ENCODE measurements around the gene WNT11. TPM values are rescaled to one million over a fixed set of nuclear protein-coding genes. Genes with fewer than 3 reads are reported as not detected.

Gene WNT11
- total and polyA plus RNA-seq, 2 donors = 1.1 to 1.5 TPM

DNA sequence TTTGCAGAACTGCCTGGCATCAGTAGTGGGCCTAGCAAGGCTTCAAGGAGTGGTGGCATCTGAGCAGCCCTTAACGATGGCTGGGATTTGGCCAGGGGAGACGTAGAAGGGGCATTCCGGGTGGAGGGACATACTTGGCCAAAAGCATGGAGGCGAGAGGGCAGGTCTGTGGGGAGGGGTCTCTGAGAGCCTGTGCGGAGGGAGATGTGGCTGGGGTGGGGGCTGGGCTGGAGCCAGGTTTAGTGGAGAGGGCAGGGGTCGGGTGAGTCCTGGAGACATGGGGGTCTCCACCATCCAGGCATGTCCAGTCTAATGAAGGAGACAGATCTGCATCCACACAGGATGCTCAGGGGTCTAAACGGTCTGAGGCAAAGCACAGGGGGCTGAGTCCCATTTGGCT, 34.4 kb upstream of the WNT11 start:
- Histone ChIP-seq H3K4me1 (ENCODE audit: control insufficient read depth in 2 of 2, insufficient read depth in 2 of 2, low read length in 2 of 2) (peaks cover 0 to 12% of the 10 kb centered on the region in 2 donors), H3K4me3 (ENCODE audit: low read length in 2 of 2) (no peak overlapping the region), H3K9me3 (ENCODE audit: control insufficient read depth in 2 of 2, insufficient read depth in 1 of 2, low read length in 1 of 2) (no peaks in the 10 kb centered on the region), H3K27ac (ENCODE audit: low read depth in 1 of 2, low read length in 1 of 2) (no peak overlapping the region), H3K36me3 (ENCODE audit: control insufficient read depth in 2 of 2, insufficient read depth in 2 of 2, low read length in 1 of 2) (no peaks in the 10 kb centered on the region), H3K27me3 (ENCODE audit: control insufficient read depth in 2 of 2, insufficient read depth in 1 of 2, low read length in 1 of 2) (peaks cover 5 to 51% of the 10 kb centered on the region in 2 donors)
- 95% methylated on average over 7 of the region's 7 CpGs for WGBS
- no peak for DNase-seq (ENCODE audit: low read depth in 6 of 9, low spot score in 9 of 9)

DNA sequence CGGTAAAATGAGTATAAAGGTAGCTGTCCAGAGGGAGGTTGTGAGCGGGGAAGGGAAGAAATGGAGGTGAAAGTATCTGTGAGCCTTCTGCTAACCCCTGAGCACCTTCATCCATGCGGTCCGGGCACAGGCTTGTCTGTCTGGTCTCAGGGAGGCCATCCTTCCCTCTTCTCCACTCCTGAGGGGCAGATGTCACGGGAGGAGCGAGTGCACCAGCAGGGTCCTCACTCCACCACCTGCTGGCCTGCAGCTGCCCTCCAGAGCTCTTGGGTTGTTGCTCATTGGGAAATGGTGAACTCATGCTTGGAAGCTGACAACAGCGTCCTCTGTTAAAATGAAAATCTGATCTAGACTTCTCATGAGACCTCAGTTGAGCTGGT, 33.8 kb upstream of the WNT11 start:
- H3K4me1 ChIP-seq (ENCODE audit: control insufficient read depth in 2 of 2, insufficient read depth in 2 of 2, low read length in 2 of 2) = peaks cover 0 to 15% of the 10 kb centered on the region in 2 donors
- 97% methylated on average over 7 of the region's 7 CpGs for WGBS
- no peak for DNase-seq (ENCODE audit: low read depth in 6 of 9, low spot score in 9 of 9)

DNA sequence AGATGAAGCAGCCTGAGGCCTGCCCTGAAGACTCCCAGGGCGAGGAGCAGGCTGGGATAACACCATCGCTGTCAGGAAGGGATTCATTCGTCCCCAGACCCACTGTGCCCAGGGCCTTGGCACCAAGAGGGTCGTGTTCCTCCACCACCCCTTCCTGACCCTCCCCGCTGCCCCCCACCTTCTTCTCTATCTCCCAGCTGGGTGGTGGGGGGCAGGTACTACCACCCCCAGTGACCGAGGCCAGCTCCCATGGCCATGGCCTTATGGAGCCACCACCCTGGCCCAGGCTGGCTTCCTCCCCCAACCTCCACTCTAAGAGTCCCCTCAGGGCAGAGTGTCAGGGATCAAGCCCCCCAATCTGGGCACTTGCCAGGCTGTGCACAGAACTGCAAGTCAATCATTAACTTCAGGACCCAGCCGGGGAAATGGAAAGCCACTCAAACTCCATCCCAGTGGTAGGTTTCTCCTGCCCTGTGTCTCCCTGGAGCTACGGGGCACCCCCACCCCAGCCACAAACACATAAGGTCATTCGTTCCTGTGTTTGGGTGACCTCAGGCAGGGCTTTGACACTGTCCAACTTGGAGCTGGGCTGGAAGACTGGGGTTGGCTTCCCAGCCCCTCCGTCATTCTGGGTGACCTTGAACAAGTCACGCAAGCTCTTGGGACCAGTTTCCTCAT, 33.3 kb upstream of the WNT11 start:
- Histone ChIP-seq H3K4me3 (ENCODE audit: low read length in 2 of 2) (no peak overlapping the region), H3K27ac (ENCODE audit: low read depth in 1 of 2, low read length in 1 of 2) (no peak overlapping the region), H3K4me1 (ENCODE audit: control insufficient read depth in 2 of 2, insufficient read depth in 2 of 2, low read length in 2 of 2) (peaks cover 0 to 18% of the 10 kb centered on the region in 2 donors), H3K27me3 (ENCODE audit: control insufficient read depth in 2 of 2, insufficient read depth in 1 of 2, low read length in 1 of 2) (peaks cover 5 to 59% of the 10 kb centered on the region in 2 donors), H3K9me3 (ENCODE audit: control insufficient read depth in 2 of 2, insufficient read depth in 1 of 2, low read length in 1 of 2) (no peaks in the 10 kb centered on the region), H3K36me3 (ENCODE audit: control insufficient read depth in 2 of 2, insufficient read depth in 2 of 2, low read length in 1 of 2) (no peaks in the 10 kb centered on the region)
- 97% methylated on average over 11 of the region's 11 CpGs for WGBS
- no peak for DNase-seq (ENCODE audit: low read depth in 6 of 9, low spot score in 9 of 9)

More for the DNA sequence above, 33.8 kb upstream of the WNT11 start:
- Histone ChIP-seq H3K27me3 (ENCODE audit: control insufficient read depth in 2 of 2, insufficient read depth in 1 of 2, low read length in 1 of 2) (peaks cover 5 to 54% of the 10 kb centered on the region in 2 donors), H3K4me3 (ENCODE audit: low read length in 2 of 2) (no peak overlapping the region), H3K9me3 (ENCODE audit: control insufficient read depth in 2 of 2, insufficient read depth in 1 of 2, low read length in 1 of 2) (no peaks in the 10 kb centered on the region), H3K27ac (ENCODE audit: low read depth in 1 of 2, low read length in 1 of 2) (no peak overlapping the region), H3K36me3 (ENCODE audit: control insufficient read depth in 2 of 2, insufficient read depth in 2 of 2, low read length in 1 of 2) (no peaks in the 10 kb centered on the region)

DNA sequence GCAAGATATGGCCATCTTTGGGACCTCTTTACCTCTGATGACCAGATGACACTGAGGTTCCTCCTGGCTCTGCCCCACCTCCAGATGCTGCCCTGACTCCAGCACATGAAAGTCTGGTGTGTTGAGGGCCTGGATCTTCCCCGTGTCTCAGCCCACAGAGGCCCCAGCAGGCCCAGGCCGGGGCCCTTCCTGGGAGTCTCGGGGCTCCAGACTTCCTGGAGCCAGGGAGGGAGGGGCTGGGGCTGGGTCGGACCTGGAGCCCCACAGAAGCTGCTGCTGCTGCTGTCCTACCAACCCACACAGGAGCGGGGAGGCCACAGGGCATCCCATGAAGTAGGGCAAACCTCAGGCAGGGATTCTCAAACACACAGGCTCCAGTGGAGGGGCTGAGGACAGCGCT, 32.2 kb upstream of the WNT11 start:
- H3K36me3 ChIP-seq (ENCODE audit: control insufficient read depth in 2 of 2, insufficient read depth in 2 of 2, low read length in 1 of 2) = no peaks in the 10 kb centered on the region
- no peak for DNase-seq (ENCODE audit: low read depth in 6 of 9, low spot score in 9 of 9)
- no peaks in the 10 kb centered on the region for H3K9me3 ChIP-seq (ENCODE audit: control insufficient read depth in 2 of 2, insufficient read depth in 1 of 2, low read length in 1 of 2)
- H3K27ac ChIP-seq (ENCODE audit: low read depth in 1 of 2, low read length in 1 of 2) = no peak overlapping the region
- H3K27me3 ChIP-seq (ENCODE audit: control insufficient read depth in 2 of 2, insufficient read depth in 1 of 2, low read length in 1 of 2) = peaks cover 5 to 70% of the 10 kb centered on the region in 2 donors
- no peak overlapping the region for H3K4me3 ChIP-seq (ENCODE audit: low read length in 2 of 2)
- H3K4me1 ChIP-seq (ENCODE audit: control insufficient read depth in 2 of 2, insufficient read depth in 2 of 2, low read length in 2 of 2) = peaks cover 1 to 26% of the 10 kb centered on the region in 2 donors
- WGBS = 86% methylated on average over 6 of the region's 6 CpGs

DNA sequence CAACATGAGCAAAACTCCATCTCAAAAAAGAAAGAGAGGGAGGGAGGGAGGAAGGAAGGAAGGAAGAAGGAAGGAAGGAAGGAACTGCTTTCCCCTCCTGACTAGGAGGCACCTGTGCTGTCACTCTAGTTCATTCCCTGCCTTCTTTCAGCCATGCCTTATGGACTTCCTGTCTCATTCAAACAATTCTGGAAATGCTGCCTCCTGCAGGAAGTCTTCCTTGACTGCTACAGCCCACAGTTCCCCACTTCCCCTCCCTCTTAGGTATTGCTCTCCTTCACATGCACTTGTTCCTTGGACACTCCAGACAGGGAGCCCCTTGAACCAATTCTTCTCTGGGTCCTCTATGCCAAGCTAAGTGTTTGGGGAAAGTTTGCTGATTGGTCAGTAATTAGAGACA, 31.6 kb upstream of the WNT11 start:
- DNase-seq (ENCODE audit: low read depth in 6 of 9, low spot score in 9 of 9) = no peak

DNA sequence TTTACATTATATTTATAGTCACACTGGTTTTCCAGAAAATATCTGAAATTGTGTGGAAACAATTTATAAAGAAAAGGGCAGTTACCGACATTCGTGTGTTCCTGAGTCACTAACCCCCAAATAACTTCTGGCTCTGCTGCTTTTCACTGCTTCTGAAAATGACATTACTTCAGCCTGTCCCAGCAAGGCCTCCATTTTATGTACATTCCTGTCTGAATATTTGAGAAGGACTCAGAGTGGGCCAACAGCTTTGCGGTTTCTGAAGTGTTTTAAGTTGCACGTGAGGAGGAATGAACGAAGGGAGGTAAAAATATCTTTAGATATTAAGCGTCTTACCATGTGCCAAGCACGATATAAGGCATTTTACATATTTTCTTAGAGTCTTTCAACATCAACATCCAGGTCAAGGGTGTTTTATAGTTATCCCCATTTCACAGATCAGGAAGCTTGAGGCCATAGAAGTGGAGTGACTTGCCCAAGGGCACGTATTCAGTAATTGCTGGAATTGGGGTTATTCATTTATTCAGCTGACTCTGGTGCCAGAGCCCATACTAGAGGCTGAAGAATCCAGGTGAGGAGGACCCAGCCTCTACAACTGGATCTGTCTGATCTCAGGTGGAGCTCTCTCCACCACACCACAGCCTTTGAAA, 30.8 kb upstream of the WNT11 start:
- H3K4me3 ChIP-seq (ENCODE audit: low read length in 2 of 2) = no peak overlapping the region
- DNase-seq (ENCODE audit: low read depth in 6 of 9, low spot score in 9 of 9) = no peak

More for the DNA sequence above, 31.6 kb upstream of the WNT11 start:
- H3K9me3 ChIP-seq (ENCODE audit: control insufficient read depth in 2 of 2, insufficient read depth in 1 of 2, low read length in 1 of 2) = no peaks in the 10 kb centered on the region
- H3K36me3 ChIP-seq (ENCODE audit: control insufficient read depth in 2 of 2, insufficient read depth in 2 of 2, low read length in 1 of 2) = no peaks in the 10 kb centered on the region
- no peak overlapping the region for H3K27ac ChIP-seq (ENCODE audit: low read depth in 1 of 2, low read length in 1 of 2)
- H3K4me3 ChIP-seq (ENCODE audit: low read length in 2 of 2) = no peak overlapping the region
- H3K27me3 ChIP-seq (ENCODE audit: control insufficient read depth in 2 of 2, insufficient read depth in 1 of 2, low read length in 1 of 2) = peaks cover 5 to 73% of the 10 kb centered on the region in 2 donors
- peaks cover 2 to 26% of the 10 kb centered on the region in 2 donors for H3K4me1 ChIP-seq (ENCODE audit: control insufficient read depth in 2 of 2, insufficient read depth in 2 of 2, low read length in 2 of 2)

DNA sequence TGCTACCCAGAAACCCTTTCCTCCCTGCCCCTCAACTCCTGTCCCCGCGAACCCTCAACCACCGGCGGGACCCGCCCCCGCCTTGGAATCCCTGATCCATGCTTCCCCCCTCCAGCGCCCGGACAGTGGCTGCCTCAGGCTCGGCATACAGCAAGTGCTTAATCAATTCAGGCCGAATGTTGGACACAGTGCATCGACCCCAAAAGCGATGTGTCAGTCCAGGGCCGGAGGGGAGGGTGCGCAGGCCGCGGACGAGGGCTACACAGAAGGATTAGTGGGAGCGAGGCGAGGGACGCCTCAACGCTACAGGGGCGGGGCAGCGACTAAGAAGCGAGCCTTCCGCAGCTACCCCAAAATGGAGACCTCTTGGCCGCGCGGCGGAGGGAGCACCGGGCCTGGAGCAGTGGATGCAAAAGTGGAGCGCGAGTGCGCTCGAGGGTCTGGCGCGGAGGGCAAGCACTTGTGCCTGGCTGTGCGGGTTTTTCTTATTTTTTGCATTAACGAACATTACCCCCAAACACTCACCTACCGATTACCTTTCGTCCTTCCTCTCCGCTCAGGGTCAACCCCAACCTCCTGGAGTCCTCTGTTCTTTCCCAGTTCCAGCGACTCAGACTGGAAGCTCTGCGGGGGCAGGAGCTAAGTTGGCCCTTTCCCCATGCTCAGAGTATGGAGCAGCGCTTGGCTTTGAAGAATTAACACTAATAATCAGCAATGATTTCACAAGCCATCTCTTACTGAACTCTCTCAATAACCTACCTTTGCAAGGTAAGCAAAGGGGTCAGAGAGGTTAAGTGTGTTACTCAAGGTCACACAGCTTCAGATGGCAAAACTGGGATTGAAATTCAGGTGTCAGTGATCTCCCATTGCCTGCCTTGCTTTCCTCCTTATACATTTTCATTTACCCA, 30.0 kb upstream of the WNT11 start:
- peaks cover 5 to 62% of the 10 kb centered on the region in 2 donors for H3K27me3 ChIP-seq (ENCODE audit: control insufficient read depth in 2 of 2, insufficient read depth in 1 of 2, low read length in 1 of 2)
- peak overlapping the region; percentile 83 to 86 for H3K4me3 ChIP-seq (ENCODE audit: low read length in 2 of 2)
- no peaks in the 10 kb centered on the region for H3K9me3 ChIP-seq (ENCODE audit: control insufficient read depth in 2 of 2, insufficient read depth in 1 of 2, low read length in 1 of 2)
- no peaks in the 10 kb centered on the region for H3K36me3 ChIP-seq (ENCODE audit: control insufficient read depth in 2 of 2, insufficient read depth in 2 of 2, low read length in 1 of 2)
- H3K4me1 ChIP-seq (ENCODE audit: control insufficient read depth in 2 of 2, insufficient read depth in 2 of 2, low read length in 2 of 2) = peaks cover 11 to 40% of the 10 kb centered on the region in 2 donors
- WGBS = 4% methylated on average over 44 of the region's 44 CpGs
- DNase-seq (ENCODE audit: low read depth in 6 of 9, low spot score in 9 of 9) = peak in 3 of 9 donors; percentile 13 to 39 (median 25)
- H3K27ac ChIP-seq (ENCODE audit: low read depth in 1 of 2, low read length in 1 of 2) = peak overlapping the region; percentile 14 to 73

More for the DNA sequence above, 30.8 kb upstream of the WNT11 start:
- Histone ChIP-seq H3K27ac (ENCODE audit: low read depth in 1 of 2, low read length in 1 of 2) (no peak overlapping the region), H3K27me3 (ENCODE audit: control insufficient read depth in 2 of 2, insufficient read depth in 1 of 2, low read length in 1 of 2) (peaks cover 5 to 69% of the 10 kb centered on the region in 2 donors), H3K36me3 (ENCODE audit: control insufficient read depth in 2 of 2, insufficient read depth in 2 of 2, low read length in 1 of 2) (no peaks in the 10 kb centered on the region), H3K9me3 (ENCODE audit: control insufficient read depth in 2 of 2, insufficient read depth in 1 of 2, low read length in 1 of 2) (no peaks in the 10 kb centered on the region), H3K4me1 (ENCODE audit: control insufficient read depth in 2 of 2, insufficient read depth in 2 of 2, low read length in 2 of 2) (peaks cover 6 to 32% of the 10 kb centered on the region in 2 donors)
- 94% methylated on average over 8 of the region's 8 CpGs for WGBS

DNA sequence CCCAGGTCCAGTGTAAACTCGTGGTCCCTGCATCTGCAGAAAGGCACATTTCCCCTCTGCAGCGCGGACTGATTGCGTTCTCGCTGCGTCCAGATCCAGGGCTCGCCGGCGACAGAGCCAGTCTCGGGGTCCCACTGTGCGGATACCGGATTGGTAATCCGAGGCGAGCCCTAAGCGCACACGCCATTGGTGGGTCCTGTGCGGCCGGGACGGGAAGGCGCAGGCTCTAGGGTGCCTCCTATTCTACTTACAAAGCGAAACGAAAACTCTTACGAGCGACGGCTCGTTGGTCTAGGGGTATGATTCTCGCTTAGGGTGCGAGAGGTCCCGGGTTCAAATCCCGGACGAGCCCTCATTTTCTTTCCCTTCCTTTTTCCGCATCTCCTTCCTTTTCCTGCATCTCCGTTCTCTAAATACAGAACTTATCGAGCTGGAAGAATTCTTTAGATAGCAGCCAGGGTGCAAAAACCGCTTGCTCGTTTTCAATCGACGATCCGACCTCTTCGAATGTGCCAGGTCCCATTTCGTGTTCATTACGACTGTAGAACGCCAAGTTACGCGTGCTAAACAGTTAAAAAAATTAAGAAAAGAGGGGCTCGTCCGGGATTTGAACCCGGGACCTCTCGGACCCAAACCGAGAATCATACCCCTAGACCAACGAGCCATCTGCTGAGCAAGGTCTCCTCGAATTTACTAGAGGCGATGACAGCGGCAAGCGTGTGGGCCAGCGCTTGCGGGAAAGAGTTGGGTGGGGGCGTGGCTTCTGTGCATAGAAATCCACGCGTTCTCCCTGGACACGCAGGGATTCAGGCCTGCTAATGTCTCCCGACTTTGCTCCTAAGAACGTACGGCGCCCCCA, 29.2 kb upstream of the WNT11 start:
- WGBS = under 1% methylated on average over 65 of the region's 65 CpGs
- Histone ChIP-seq H3K27ac (ENCODE audit: low read depth in 1 of 2, low read length in 1 of 2) (peak overlapping the region; percentile 78 to 87), H3K36me3 (ENCODE audit: control insufficient read depth in 2 of 2, insufficient read depth in 2 of 2, low read length in 1 of 2) (no peaks in the 10 kb centered on the region), H3K4me1 (ENCODE audit: control insufficient read depth in 2 of 2, insufficient read depth in 2 of 2, low read length in 2 of 2) (peaks cover 11 to 44% of the 10 kb centered on the region in 2 donors), H3K27me3 (ENCODE audit: control insufficient read depth in 2 of 2, insufficient read depth in 1 of 2, low read length in 1 of 2) (peaks cover 3 to 57% of the 10 kb centered on the region in 2 donors), H3K4me3 (ENCODE audit: low read length in 2 of 2) (peak overlapping the region; percentile 83 to 86), H3K9me3 (ENCODE audit: control insufficient read depth in 2 of 2, insufficient read depth in 1 of 2, low read length in 1 of 2) (no peaks in the 10 kb centered on the region)
- DNase-seq (ENCODE audit: low read depth in 6 of 9, low spot score in 9 of 9) = peak; percentile 73 to 95 (median 88)

Data from thymus (tissue), 11 donors.